HG02973 (cell line): Measurements from ENCODE around the gene SAMD4A.

ENCODE experiments used
- ATAC-seq: cut with Tn5 transposase; IDR thresholded peaks from one replicate; pipeline ENCODE4 v1.9.1; 2021; ENCODE audit warnings: moderate library complexity; ENCODE audit not compliant: unreplicated experiment

SAMD4A gene

GRCh38 chr14:54718046-54718445 lies 151.1 kb downstream of the SAMD4A start:
- no peak for ATAC-seq

- no peak for ATAC-seq
These were observed 152.5 kb downstream of the SAMD4A start for GRCh38 chr14:54719406-54719805.

GRCh38 chr14:54722791-54723432 lies 156.0 kb downstream of the SAMD4A start:
- ATAC-seq, result no peak

GRCh38 chr14:54724123-54724522 lies 157.2 kb downstream of the SAMD4A start:
- no peak for ATAC-seq

GRCh38 chr14:54724676-54725325 lies 157.9 kb downstream of the SAMD4A start:
- ATAC-seq, result no peak

GRCh38 chr14:54725998-54726397 lies 159.1 kb downstream of the SAMD4A start:
- ATAC-seq, result no peak

- ATAC-seq, result no peak
These were observed 161.0 kb downstream of the SAMD4A start for GRCh38 chr14:54727929-54728328.

- no peak for ATAC-seq
These were observed 162.0 kb downstream of the SAMD4A start for GRCh38 chr14:54728700-54729527.

- peak; percentile 97 for ATAC-seq
These were observed 163.4 kb downstream of the SAMD4A start for GRCh38 chr14:54730156-54730961.

- no peak for ATAC-seq
These were observed 168.0 kb downstream of the SAMD4A start for GRCh38 chr14:54734966-54735365.

GRCh38 chr14:54735424-54735823 lies 168.5 kb downstream of the SAMD4A start:
- ATAC-seq, result no peak

- ATAC-seq, result no peak
These were observed 170.3 kb downstream of the SAMD4A start for GRCh38 chr14:54737132-54737711.

GRCh38 chr14:54738009-54738408 lies 171.1 kb downstream of the SAMD4A start:
- ATAC-seq, result no peak

- no peak for ATAC-seq
These were observed 172.6 kb downstream of the SAMD4A start for GRCh38 chr14:54739514-54739913.

GRCh38 chr14:54742492-54743350 lies 175.8 kb downstream of the SAMD4A start:
- no peak for ATAC-seq

GRCh38 chr14:54743382-54743781 lies 176.5 kb downstream of the SAMD4A start:
- ATAC-seq, result no peak

GRCh38 chr14:54746019-54746418 lies 179.1 kb downstream of the SAMD4A start:
- ATAC-seq, result no peak

GRCh38 chr14:54747616-54748015 lies 180.7 kb downstream of the SAMD4A start:
- no peak for ATAC-seq

- no peak for ATAC-seq
These were observed 182.3 kb downstream of the SAMD4A start for GRCh38 chr14:54749180-54749579.

GRCh38 chr14:54749727-54750126 lies 182.8 kb downstream of the SAMD4A start:
- ATAC-seq, result no peak
